CD4-positive, alpha-beta T cell (primary cell): Measurements from ENCODE around the gene ERC2. TPM values are rescaled to one million over a fixed set of nuclear protein-coding genes. Genes with fewer than 3 reads are reported as not detected.

ENCODE experiments used
- ATAC-seq: fragments of 200-7000 bp; cut with Tn5 transposase; one replicate; pipeline ENCODE4 v1.10.0; 2022; ENCODE audit warnings: mild to moderate bottlenecking; ENCODE audit not compliant: poor library complexity
- CTCF ChIA-PET: fragments of 350-600 bp; sonication (Branson Sonifier 250); formaldehyde crosslinking; loops from one replicate; lab custom pipeline; 2021; ENCODE audit warnings: antibody characterized with exemption, inconsistent platforms; lab: Charles Lee
- POLR2A ChIA-PET: fragments of 350-600 bp; sonication (Branson Sonifier 250); formaldehyde crosslinking; loops from one replicate; lab custom pipeline; 2021; ENCODE audit warnings: antibody characterized with exemption, inconsistent platforms; lab: Charles Lee
- DNase-seq, 14 experiments: peaks; one replicate each; pipeline ENCODE4 v3.0.0-alpha.2; 2013 to 2020; ENCODE audit warnings: mixed read lengths in 2 of 14
- H3K27ac ChIP-seq, 2 donors: one replicate each; pipeline versions ENCODE4 v1.5.1 to v1.7.0; 2013; ENCODE audit warnings: low read length in 2 of 2, low read depth in 1 of 2, mild to moderate bottlenecking in 1 of 2
- H3K27me3 ChIP-seq, 2 experiments: 1 replicate in 1 of 2; 2 replicates in 1 of 2; pipeline versions ENCODE4 v1.6.1 to v1.7.0; 2013; ENCODE audit warnings: low read length in 2 of 2, control low read depth in 1 of 2, mild to moderate bottlenecking in 1 of 2, moderate library complexity in 1 of 2; ENCODE audit not compliant: insufficient read depth in 2 of 2, control insufficient read depth in 1 of 2
- H3K36me3 ChIP-seq: one replicate; pipeline ENCODE4 v1.6.1; 2013; ENCODE audit warnings: low read length, control low read depth; ENCODE audit not compliant: insufficient read depth
- H3K4me1 ChIP-seq: one replicate; pipeline ENCODE4 v1.6.1; 2013; ENCODE audit warnings: low read length, control low read depth; ENCODE audit not compliant: insufficient read depth
- H3K4me3 ChIP-seq: one replicate; pipeline ENCODE4 v1.5.1; 2013; ENCODE audit warnings: mild to moderate bottlenecking, low read length, moderate library complexity
- H3K9me3 ChIP-seq, 2 experiments: 1 replicate in 1 of 2; 2 replicates in 1 of 2; pipeline versions ENCODE4 v1.6.1 to v1.7.0; 2013; ENCODE audit warnings: low read length in 2 of 2, mild to moderate bottlenecking in 2 of 2, control low read depth in 1 of 2, moderate library complexity in 1 of 2; ENCODE audit not compliant: control insufficient read depth in 1 of 2, insufficient read depth in 1 of 2
- H3K27ac Mint-ChIP-seq: one replicate; pipeline ENCODE4 v1.8.0; 2020; ENCODE audit warnings: mixed read lengths
- H3K27me3 Mint-ChIP-seq: one replicate; pipeline ENCODE4 v1.8.0; 2021; ENCODE audit warnings: mixed read lengths
- H3K36me3 Mint-ChIP-seq: one replicate; pipeline ENCODE4 v1.8.0; 2021; ENCODE audit warnings: low read depth, mixed read lengths
- H3K4me1 Mint-ChIP-seq: one replicate; pipeline ENCODE4 v1.8.0; 2021; ENCODE audit warnings: low read depth, mixed read lengths
- H3K4me3 Mint-ChIP-seq: one replicate; pipeline ENCODE4 v1.8.0; 2020; ENCODE audit warnings: mild to moderate bottlenecking, mixed read lengths
- H3K9me3 Mint-ChIP-seq: one replicate; pipeline ENCODE4 v1.8.0; 2020; ENCODE audit warnings: mixed read lengths
- intact Hi-C, 2 experiments: fragments of 100-400 bp; cut with DNase I in 1 of 2; cut with micrococcal nuclease in 1 of 2; formaldehyde crosslinking; loops; one replicate each; pipeline versions ENCODE4 v1.15.1 to v1.9.0; 2023 to 2025; cut with DNase I, micrococcal nuclease
- total RNA-seq, 174 experiments: library from RNA in 2 of 174; stranded (reverse) in 2 of 174; gene quantifications; one replicate each; pipeline ENCODE4 v1.2.3 and lab custom pipeline; 2021 to 2026
- TF ChIP-seq, protein P1 (sequence below): fragments of 200-600 bp; IDR thresholded peaks from one replicate; pipeline ENCODE4 v1.8.0; 2022; ENCODE audit warnings: antibody characterized with exemption, mild to moderate bottlenecking

Gene ERC2
- total RNA-seq, 2 experiments from 2014 or later: not detected

DNA sequence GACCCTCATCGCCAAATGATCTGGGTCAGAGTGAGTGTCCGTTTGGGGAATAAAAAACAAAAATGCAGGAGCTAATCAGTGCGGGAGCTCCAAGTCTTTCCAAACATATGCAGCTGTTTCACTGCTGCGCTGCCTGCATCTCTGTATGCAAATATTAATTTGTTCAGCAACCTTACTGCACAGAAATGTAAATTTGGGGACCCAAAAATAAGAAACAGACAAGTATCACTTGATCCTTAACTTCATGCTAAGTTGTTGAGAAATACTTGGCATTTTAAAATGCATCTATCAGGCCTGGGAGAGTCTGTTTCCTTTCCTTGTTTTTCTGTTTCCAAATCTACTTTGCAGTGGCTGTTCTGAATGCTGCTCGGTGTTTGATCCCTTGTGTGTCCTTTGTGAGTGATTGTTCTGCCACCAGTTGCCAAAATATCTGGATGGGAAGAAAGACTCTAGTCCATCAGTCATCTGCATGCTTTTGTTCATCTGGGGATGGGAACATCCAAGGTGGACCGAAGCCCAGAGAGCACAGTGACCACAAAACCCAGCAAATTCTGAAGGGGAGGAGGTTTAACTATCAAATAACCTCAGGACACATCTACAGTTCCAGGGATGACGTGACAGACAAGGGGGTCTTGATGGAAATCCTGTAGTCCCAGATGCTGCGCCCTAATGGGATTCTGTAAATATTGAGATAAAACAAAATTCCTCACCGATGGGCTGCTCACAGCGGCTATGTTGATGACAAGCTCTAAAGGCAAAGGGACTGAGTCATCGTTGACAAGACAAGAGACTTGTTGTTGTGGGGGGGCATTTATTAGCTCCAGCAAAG lies 781.6 kb downstream of the ERC2 start:
- Histone ChIP-seq H3K4me1 (no peaks in the 10 kb centered on the region), H3K36me3 (no peaks in the 10 kb centered on the region), H3K9me3 (no peaks in the 10 kb centered on the region), H3K27me3 (no peaks in the 10 kb centered on the region), H3K4me3 (no peak overlapping the region), H3K27ac (no peak overlapping the region)
- H3K4me1 Mint-ChIP-seq: no peaks in the 10 kb centered on the region
- H3K27me3 Mint-ChIP-seq: no peaks in the 10 kb centered on the region
- DNase-seq: no peak
- intact Hi-C loops: no loop called here
- no peaks in the 10 kb centered on the region for H3K36me3 Mint-ChIP-seq
- no peak overlapping the region for H3K27ac Mint-ChIP-seq
- no peak overlapping the region for H3K4me3 Mint-ChIP-seq
- H3K9me3 Mint-ChIP-seq: no peaks in the 10 kb centered on the region
- TF ChIP-seq, protein P1, sequence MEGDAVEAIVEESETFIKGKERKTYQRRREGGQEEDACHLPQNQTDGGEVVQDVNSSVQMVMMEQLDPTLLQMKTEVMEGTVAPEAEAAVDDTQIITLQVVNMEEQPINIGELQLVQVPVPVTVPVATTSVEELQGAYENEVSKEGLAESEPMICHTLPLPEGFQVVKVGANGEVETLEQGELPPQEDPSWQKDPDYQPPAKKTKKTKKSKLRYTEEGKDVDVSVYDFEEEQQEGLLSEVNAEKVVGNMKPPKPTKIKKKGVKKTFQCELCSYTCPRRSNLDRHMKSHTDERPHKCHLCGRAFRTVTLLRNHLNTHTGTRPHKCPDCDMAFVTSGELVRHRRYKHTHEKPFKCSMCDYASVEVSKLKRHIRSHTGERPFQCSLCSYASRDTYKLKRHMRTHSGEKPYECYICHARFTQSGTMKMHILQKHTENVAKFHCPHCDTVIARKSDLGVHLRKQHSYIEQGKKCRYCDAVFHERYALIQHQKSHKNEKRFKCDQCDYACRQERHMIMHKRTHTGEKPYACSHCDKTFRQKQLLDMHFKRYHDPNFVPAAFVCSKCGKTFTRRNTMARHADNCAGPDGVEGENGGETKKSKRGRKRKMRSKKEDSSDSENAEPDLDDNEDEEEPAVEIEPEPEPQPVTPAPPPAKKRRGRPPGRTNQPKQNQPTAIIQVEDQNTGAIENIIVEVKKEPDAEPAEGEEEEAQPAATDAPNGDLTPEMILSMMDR: no peak
- ATAC-seq: no peak
- ChIA-PET POLR2A (no interaction called here), CTCF (interaction anchor here (0.6 kb wide), 1 partner anchor 97 kb away, joined by 3 read pairs; no protein-coding TSS in a partner anchor)

DNA sequence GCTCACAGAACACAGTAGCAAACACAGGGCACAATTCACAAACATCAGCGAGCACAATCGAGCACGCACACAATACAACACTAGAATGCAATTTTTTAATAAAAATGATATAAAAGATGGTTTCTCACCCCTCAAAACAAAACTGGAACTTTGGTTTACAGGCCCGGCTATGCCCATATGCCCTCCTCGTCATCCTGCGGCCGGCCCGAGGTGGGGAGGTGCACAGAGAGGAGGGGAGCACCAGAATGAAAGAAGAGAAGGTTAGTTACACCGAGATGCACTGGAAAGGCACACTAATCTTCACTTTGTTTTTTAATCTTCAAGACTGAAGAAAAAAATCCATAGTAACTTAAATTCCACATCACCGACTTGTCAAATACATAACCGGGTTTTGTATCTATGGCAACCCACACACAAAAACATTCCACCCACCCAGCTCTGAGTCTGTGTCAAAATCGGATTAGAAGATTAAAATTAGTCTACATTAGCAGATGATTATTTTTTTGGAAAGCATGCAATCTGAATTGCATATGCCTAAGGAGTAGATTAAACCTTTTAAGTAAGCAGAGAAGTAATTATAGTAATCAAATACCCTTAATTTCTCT lies 784.5 kb downstream of the ERC2 start:
- ATAC-seq: no peak
- H3K4me3 Mint-ChIP-seq: no peak overlapping the region
- DNase-seq: no peak
- Histone ChIP-seq H3K27me3 (no peaks in the 10 kb centered on the region), H3K36me3 (no peaks in the 10 kb centered on the region), H3K4me3 (no peak overlapping the region), H3K27ac (no peak overlapping the region), H3K4me1 (no peaks in the 10 kb centered on the region), H3K9me3 (no peaks in the 10 kb centered on the region)
- CTCF ChIA-PET: no interaction called here
- POLR2A ChIA-PET: no interaction called here
- intact Hi-C loops: no loop called here
- peaks cover 2% of the 10 kb centered on the region for H3K9me3 Mint-ChIP-seq
- no peaks in the 10 kb centered on the region for H3K36me3 Mint-ChIP-seq
- H3K27me3 Mint-ChIP-seq: no peaks in the 10 kb centered on the region
- TF ChIP-seq, protein P1: no peak
- H3K4me1 Mint-ChIP-seq: no peaks in the 10 kb centered on the region
- no peak overlapping the region for H3K27ac Mint-ChIP-seq

DNA sequence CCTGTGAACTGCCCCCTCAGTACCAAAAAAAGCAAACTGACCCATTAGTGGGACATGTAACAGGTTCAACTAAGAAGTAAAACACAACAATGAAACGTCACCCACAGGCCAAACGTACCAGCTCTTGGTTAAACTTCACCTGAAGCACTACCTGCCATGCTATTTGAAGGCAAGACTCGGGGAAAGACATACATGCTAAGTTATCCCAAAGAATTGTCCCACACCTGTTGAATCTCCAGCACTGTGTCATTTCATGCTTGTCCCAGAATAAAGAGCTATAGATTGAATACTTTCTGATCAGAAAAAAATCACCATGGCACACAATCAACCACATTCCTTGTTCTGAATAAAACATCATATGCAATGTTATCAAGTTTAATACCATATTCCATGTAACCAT lies 785.8 kb downstream of the ERC2 start:
- Histone ChIP-seq H3K27ac (no peak overlapping the region), H3K4me1 (no peaks in the 10 kb centered on the region), H3K27me3 (no peaks in the 10 kb centered on the region), H3K4me3 (no peak overlapping the region), H3K9me3 (no peaks in the 10 kb centered on the region), H3K36me3 (no peaks in the 10 kb centered on the region)
- intact Hi-C loops: no loop called here
- Mint-ChIP-seq H3K36me3 (no peaks in the 10 kb centered on the region), H3K4me1 (no peaks in the 10 kb centered on the region), H3K9me3 (peaks cover 2% of the 10 kb centered on the region), H3K27me3 (no peaks in the 10 kb centered on the region), H3K27ac (no peak overlapping the region), H3K4me3 (no peak overlapping the region)
- ChIA-PET CTCF (no interaction called here), POLR2A (no interaction called here)
- no peak for ATAC-seq
- TF ChIP-seq, protein P1: no peak
- DNase-seq: no peak
